H1 (cell line): ENCODE data around the gene JMJD1C. TPM values are rescaled to one million over a fixed set of nuclear protein-coding genes. Genes with fewer than 3 reads are reported as not detected.

ENCODE experiments used
- CTCF ChIA-PET: fragments of 300-600 bp; sonication (Branson Sonifier 250); formaldehyde crosslinking; loops from one replicate; lab custom pipeline; 2021; ENCODE audit not compliant: partially characterized antibody; lab: Charles Lee
- POLR2A ChIA-PET: fragments of 300-600 bp; sonication (Branson Sonifier 250); formaldehyde crosslinking; loops from one replicate; lab custom pipeline; 2021; ENCODE audit warnings: inconsistent platforms; ENCODE audit not compliant: partially characterized antibody; lab: Charles Lee
- DNase-seq, 2 experiments: peaks; one replicate each; pipeline versions ENCODE4 v3.0.0 to v3.0.0-alpha.2; 2010 to 2022; ENCODE audit warnings: low spot score in 2 of 2, low read depth in 1 of 2, mixed read lengths in 1 of 2
- FAIRE-seq: peaks from 2 replicates; lab custom pipeline; 2011; peaks lifted over from hg19 to GRCh38; lab: Jason Lieb, UNC
- H2AFZ ChIP-seq: 2 replicates; pipeline ENCODE4 v1.8.1; 2012; ENCODE audit warnings: low read length, inconsistent platforms
- H2AK5ac ChIP-seq: 2 replicates; pipeline ENCODE4 v1.6.1; 2013; ENCODE audit warnings: low read depth, low read length
- H2BK120ac ChIP-seq: replicated peaks from 2 replicates; pipeline ENCODE3; 2013; ENCODE audit warnings: low read depth, low read length, inconsistent platforms
- H2BK12ac ChIP-seq: 2 replicates; pipeline ENCODE4 v1.6.1; 2013; ENCODE audit warnings: low read depth, low read length
- H2BK15ac ChIP-seq: 2 replicates; pipeline ENCODE4 v1.6.1; 2013; ENCODE audit warnings: low read length
- H2BK20ac ChIP-seq: 2 replicates; pipeline ENCODE4 v1.6.1; 2013; ENCODE audit warnings: low read length
- H2BK5ac ChIP-seq: 2 replicates; pipeline ENCODE4 v1.6.1; 2013; ENCODE audit warnings: low read depth, low read length
- H3K14ac ChIP-seq: 2 replicates; pipeline ENCODE4 v1.6.1; 2013; ENCODE audit warnings: inconsistent platforms; ENCODE audit not compliant: insufficient read length
- H3K18ac ChIP-seq: 2 replicates; pipeline ENCODE4 v1.6.1; 2013; ENCODE audit warnings: low read length; ENCODE audit errors: extremely low read depth
- H3K23ac ChIP-seq: 2 replicates; pipeline ENCODE4 v1.6.1; 2013; ENCODE audit warnings: inconsistent platforms; ENCODE audit not compliant: insufficient read length
- H3K23me2 ChIP-seq: 2 replicates; pipeline ENCODE4 v1.6.1; 2013; ENCODE audit warnings: low read depth, low read length
- H3K27ac ChIP-seq: 2 replicates; pipeline ENCODE4 v1.6.1; 2011; ENCODE audit warnings: low read depth, low read length, inconsistent platforms
- H3K27me3 ChIP-seq, 4 experiments: replicated peaks in 1 of 4; 1 replicate in 1 of 4; 2 replicates in 3 of 4; pipeline versions ENCODE4 v1.6.1 to v1.8.1; 2011 to 2013; ENCODE audit warnings: low read length in 3 of 4, mild to moderate bottlenecking in 3 of 4, inconsistent platforms in 2 of 4, mixed read lengths in 2 of 4, moderate library complexity in 1 of 4; ENCODE audit not compliant: control insufficient read depth in 3 of 4, insufficient read depth in 3 of 4; ENCODE audit errors: extremely low read depth in 1 of 4
- H3K36me3 ChIP-seq, 4 experiments: 2 replicates each; pipeline versions ENCODE4 v1.6.1 to v1.8.1; 2011 to 2013; ENCODE audit warnings: mild to moderate bottlenecking in 4 of 4, low read length in 3 of 4, moderate library complexity in 2 of 4, control low read depth in 1 of 4, inconsistent platforms in 1 of 4; ENCODE audit not compliant: insufficient read depth in 4 of 4, control insufficient read depth in 2 of 4
- H3K4ac ChIP-seq: replicated peaks from 2 replicates; pipeline ENCODE3; 2013; ENCODE audit warnings: low read length, low read depth, mixed read lengths, inconsistent platforms; ENCODE audit not compliant: insufficient read length
- H3K4me1 ChIP-seq, 4 experiments: replicated peaks in 1 of 4; 1 replicate in 1 of 4; 2 replicates in 3 of 4; pipeline versions ENCODE4 v1.6.1 to v1.8.1; 2011 to 2013; ENCODE audit warnings: low read length in 3 of 4, inconsistent platforms in 2 of 4, mixed read lengths in 1 of 4; ENCODE audit not compliant: insufficient read depth in 4 of 4, control insufficient read depth in 3 of 4
- H3K4me2 ChIP-seq, 2 experiments: 2 replicates each; pipeline versions ENCODE4 v1.6.1 to v1.8.1; 2011 to 2013; ENCODE audit warnings: low read depth in 2 of 2, low read length in 2 of 2, control low read depth in 1 of 2, inconsistent platforms in 1 of 2, mild to moderate bottlenecking in 1 of 2; ENCODE audit not compliant: insufficient read depth in 1 of 2
- H3K4me3 ChIP-seq, 4 experiments: fragments of 200-600, 300-600 bp in 1 of 4; sonication (generic), shearing (Covaris generic), sonication (Bioruptor Twin) in 1 of 4; 2 replicates each; pipeline versions ENCODE4 v1.5.1 to v1.8.1; 2011 to 2016; ENCODE audit warnings: low read length in 4 of 4, low read depth in 3 of 4, control low read depth in 2 of 4, inconsistent platforms in 2 of 4, mild to moderate bottlenecking in 2 of 4, mixed read lengths in 1 of 4, moderate library complexity in 1 of 4; ENCODE audit not compliant: insufficient read depth in 2 of 4; ENCODE audit errors: extremely low read depth in 1 of 4
- H3K56ac ChIP-seq: replicated peaks from 2 replicates; pipeline ENCODE3; 2013; ENCODE audit warnings: low read depth, mild to moderate bottlenecking, mixed read lengths, low read length, inconsistent platforms; ENCODE audit not compliant: insufficient read length
- H3K79me1 ChIP-seq: 2 replicates; pipeline ENCODE4 v1.6.1; 2013; ENCODE audit warnings: low read depth, low read length, control low read depth
- H3K79me2 ChIP-seq, 2 experiments: 2 replicates each; pipeline versions ENCODE4 v1.6.1 to v1.8.1; 2012 to 2013; ENCODE audit warnings: low read length in 2 of 2, mild to moderate bottlenecking in 2 of 2, inconsistent platforms in 1 of 2; ENCODE audit not compliant: insufficient read depth in 2 of 2, control insufficient read depth in 1 of 2
- H3K9ac ChIP-seq, 4 experiments: replicated peaks in 1 of 4; 1 replicate in 1 of 4; 2 replicates in 3 of 4; pipeline versions ENCODE4 v1.6.1 to v1.8.1; 2011 to 2013; ENCODE audit warnings: low read depth in 3 of 4, low read length in 3 of 4, control low read depth in 2 of 4, mild to moderate bottlenecking in 2 of 4, moderate library complexity in 2 of 4, inconsistent platforms in 1 of 4; ENCODE audit errors: extremely low read depth in 1 of 4
- H3K9me3 ChIP-seq, 2 experiments: 2 replicates each; pipeline versions ENCODE4 v1.6.1 to v1.8.1; 2012 to 2013; ENCODE audit warnings: mild to moderate bottlenecking in 2 of 2, moderate library complexity in 2 of 2, control low read depth in 1 of 2, inconsistent platforms in 1 of 2, low read depth in 1 of 2, low read length in 1 of 2, mixed read lengths in 1 of 2; ENCODE audit not compliant: insufficient read depth in 2 of 2
- H4K20me1 ChIP-seq, 2 experiments: replicated peaks in 1 of 2; 2 replicates each; pipeline versions ENCODE3 to v1.8.1; 2011 to 2013; ENCODE audit warnings: inconsistent platforms in 2 of 2, low read length in 2 of 2, mild to moderate bottlenecking in 1 of 2; ENCODE audit not compliant: insufficient read depth in 2 of 2, control insufficient read depth in 1 of 2
- H4K5ac ChIP-seq: 2 replicates; pipeline ENCODE4 v1.6.1; 2013; ENCODE audit warnings: low read length, low read depth, mixed read lengths, inconsistent platforms; ENCODE audit not compliant: insufficient read length
- H4K8ac ChIP-seq: 2 replicates; pipeline ENCODE4 v1.8.0; 2013; ENCODE audit warnings: mild to moderate bottlenecking, moderate library complexity, low read length, inconsistent platforms; ENCODE audit not compliant: insufficient read depth; ENCODE audit errors: extremely low read depth
- H4K91ac ChIP-seq: replicated peaks from 2 replicates; pipeline ENCODE3; 2013; ENCODE audit warnings: low read length, mixed read lengths, inconsistent platforms; ENCODE audit not compliant: insufficient read length
- POLR2AphosphoS5 ChIP-seq: IDR thresholded peaks from 2 replicates; pipeline ENCODE4 v1.6.1; 2011; ENCODE audit warnings: low read depth, low read length
- SP1 ChIP-seq: IDR thresholded peaks from 2 replicates; pipeline ENCODE4 v1.6.1; 2011; ENCODE audit warnings: low read depth, low read length
- WGBS, 2 experiments: shearing (Covaris generic) in 1 of 2; methylation state at CpG; one replicate each; pipeline versions ENCODE4 v1.1.6 to v1.1.7; 2013 to 2015; ENCODE audit warnings: low lambda C conversion rate in 2 of 2, mixed read lengths in 2 of 2, inconsistent platforms in 1 of 2, low coverage in 1 of 2, missing lambda C conversion rate in 1 of 2; ENCODE audit not compliant: insufficient replicate concordance in 2 of 2, insufficient coverage in 1 of 2, insufficient read length in 1 of 2; ENCODE audit errors: extremely low coverage in 1 of 2, missing lambda C conversion rate in 1 of 2; 5-methylcytosine and 5-hydroxymethylcytosine counted together
- polyA plus RNA-seq, 7 experiments: library from polyadenylated mRNA; depleted of rRNA in 3 of 7; stranded (reverse) in 5 of 7; unstranded in 2 of 7; fragments of >200 nt in 5 of 7; fragments of 200-250 nt in 2 of 7; gene quantifications; 1 replicate in 5 of 7; 2 replicates in 1 of 7; 4 replicates in 1 of 7; pipeline versions ENCODE4 v1.2.1 to v1.2.3, GENCODE V29; 2011 to 2013; ENCODE audit warnings: missing spikeins in 2 of 7, mixed read lengths in 2 of 7
- total RNA-seq: library from RNA; stranded (reverse); fragmentation: NEBNext Ultra II Directional; extraction: Animal tissue kit (Norgen Biotek cat#: 25700); gene quantifications from 2 replicates; pipeline ENCODE4 v1.2.1, GENCODE V29; 2021

The JMJD1C gene
- total and polyA plus RNA-seq, 2 of the 8 experiments (the other 6 are each of a cell fraction or from before 2014, with no cell fraction given) = 54.5 to 210 TPM

DNA sequence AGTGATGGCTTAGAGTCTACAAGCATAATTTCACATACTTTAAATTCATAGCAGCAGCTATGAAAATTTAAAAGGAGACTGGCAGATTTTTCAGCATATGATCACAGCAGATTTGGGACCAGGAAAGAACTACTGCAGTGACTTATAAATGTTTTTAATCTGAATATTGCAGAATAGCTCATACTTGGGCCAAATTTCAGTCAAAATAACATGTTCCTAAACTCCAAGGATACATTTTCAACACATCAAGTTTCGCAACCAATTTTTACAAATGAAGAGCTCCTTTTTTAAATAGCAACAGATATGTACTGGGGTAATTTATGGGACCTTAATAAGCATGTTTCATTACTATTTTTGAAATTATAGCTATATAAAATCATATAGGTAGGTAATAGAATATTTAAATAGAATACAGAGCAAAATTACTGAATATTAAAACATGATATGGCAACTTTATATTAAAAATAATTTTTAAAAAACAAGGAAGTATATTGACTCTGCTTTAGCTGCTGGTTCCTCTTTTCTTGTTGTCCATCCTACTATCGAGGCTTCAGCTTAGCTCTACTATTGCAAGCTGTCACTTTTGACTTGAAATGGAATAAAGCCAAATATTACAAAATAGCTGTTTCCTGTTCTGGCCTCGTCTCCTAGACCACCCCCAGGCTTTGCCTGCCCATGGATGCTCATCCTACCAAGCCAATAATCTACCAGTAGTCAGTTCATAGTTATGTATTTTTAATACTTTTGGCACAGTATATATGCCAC is 209.6 kb downstream of the JMJD1C start:
- Histone ChIP-seq H3K36me3 (peaks cover 0 to 45% (median 10%) of the 10 kb centered on the region in 4 experiments; a peak in 6 of 8 replicates), H3K4ac (no peak overlapping the region), H4K91ac (no peak overlapping the region), H2AK5ac (no peak overlapping the region), H3K9ac (peak overlapping the region in 1 of 4 experiments; percentile 34; a peak in 1 of 7 replicates), H2BK15ac (no peak overlapping the region), H4K5ac (no peak overlapping the region), H2BK5ac (no peak overlapping the region), H3K4me2 (no peak overlapping the region), H3K14ac (no peak overlapping the region), H3K4me1 (peaks cover 0 to 6% (median under 1%) of the 10 kb centered on the region in 4 experiments; a peak in 2 of 7 replicates), H3K56ac (no peak overlapping the region), H3K23me2 (0 out of 2 replicates have a peak, but pooled peaks cover 2% of the 10 kb centered on the region), H2AFZ (no peak overlapping the region), H3K9me3 (no peaks in the 10 kb centered on the region), H3K79me1 (no peaks in the 10 kb centered on the region; the same call in 1 of the 2 replicates), H3K27me3 (no peaks in the 10 kb centered on the region), H3K18ac (no peak overlapping the region), H3K79me2 (peaks cover 56 to 100% of the 10 kb centered on the region in 2 experiments), H2BK12ac (no peak overlapping the region), H3K27ac (no peak overlapping the region), H4K20me1 (peaks cover 21 to 43% of the 10 kb centered on the region in 2 experiments), H3K23ac (no peak overlapping the region), H2BK120ac (no peak overlapping the region), H2BK20ac (no peak overlapping the region), H4K8ac (no peak overlapping the region), H3K4me3 (no peak overlapping the region)
- FAIRE-seq (no peak), DNase-seq (no peak)
- 90% methylated on average over 3 of the region's 3 CpGs; no CpG with 5 or more reads in 1 of the 2 experiments for WGBS, 2 experiments
- ChIA-PET CTCF (interaction anchor here (0.7 to 1.0 kb wide), 2 partner anchors 84 to 372 kb away, joined by 3 read pairs; no protein-coding TSS in a partner anchor), POLR2A (interaction anchor here (0.8 to 4.3 kb wide), 5 partner anchors 11 to 375 kb away, joined by 3 to 37 read pairs (median 3); no protein-coding TSS in a partner anchor)
- TF ChIP-seq POLR2AphosphoS5 (peak; percentile 12; the same call in 1 of the 2 replicates), SP1 (no peak)
